GM12892 (cell line): ENCODE results near the gene ACER1.
"Not testable (repeated sequence)": the region's sequence is repeated elsewhere in the genome, so short reads cannot be mapped to it uniquely, and the experiment has no call there.

Source experiments
- DNase-seq: peaks from one replicate; pipeline ENCODE4 v3.0.0; 2011; ENCODE audit not compliant: insufficient read length
- FAIRE-seq: peaks from 2 replicates; lab custom pipeline; 2011; peaks lifted over from hg19 to GRCh38; lab: Jason Lieb, UNC
- POLR2A ChIP-seq: IDR thresholded peaks from 2 replicates; pipeline ENCODE4 v1.6.1; 2011; ENCODE audit warnings: low read depth, low read length, control low read depth
- POLR2AphosphoS5 ChIP-seq: IDR thresholded peaks from 2 replicates; pipeline ENCODE4 v1.6.1; 2011; ENCODE audit warnings: low read depth, low read length, control low read depth
- TAF1 ChIP-seq: IDR thresholded peaks from 2 replicates; pipeline ENCODE4 v1.6.1; 2011; ENCODE audit warnings: low read depth, mild to moderate bottlenecking, control low read depth, low read length, borderline replicate concordance

Gene ACER1

DNA sequence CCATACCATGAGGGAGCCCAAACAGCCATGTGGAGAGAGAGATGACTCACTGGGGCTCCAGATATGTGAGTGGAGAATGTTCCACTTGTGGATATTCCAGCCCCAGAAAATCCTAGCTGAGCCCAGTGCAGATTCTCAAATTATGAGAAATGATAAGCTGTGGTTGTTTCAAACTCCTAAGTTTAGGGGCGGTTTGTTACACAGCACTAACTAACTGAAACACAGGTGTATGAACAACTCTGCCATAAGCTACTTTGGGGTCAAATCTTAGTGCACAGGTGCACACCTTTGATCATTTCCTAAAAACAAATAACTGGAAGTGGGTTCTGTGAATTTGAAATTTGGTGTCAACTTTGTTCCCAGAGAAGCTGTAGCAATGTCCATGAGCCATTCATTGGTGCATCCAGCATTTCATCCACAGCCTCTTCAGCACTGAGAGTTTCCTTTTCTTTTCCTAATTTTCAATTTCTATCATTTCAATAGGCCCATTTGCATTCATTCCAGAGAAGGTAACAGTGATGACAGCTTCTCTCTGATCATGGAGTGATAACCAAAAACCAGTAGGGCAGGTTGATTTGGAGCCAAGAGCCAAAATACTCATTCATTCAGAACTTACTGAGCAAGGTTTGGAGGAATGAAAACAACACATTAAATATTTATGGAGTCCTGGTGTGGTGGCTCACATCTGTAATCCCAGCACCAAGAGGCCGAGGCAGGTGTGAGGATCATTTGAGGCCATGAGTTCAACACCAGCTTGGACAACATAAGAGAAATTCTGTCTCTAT, 19.2 kb upstream of the ACER1 start:
- DNase-seq = no peak
- no peak for FAIRE-seq
- TF ChIP-seq POLR2A = no peak
- TF ChIP-seq TAF1 = no peak
- no peak for TF ChIP-seq POLR2AphosphoS5

DNA sequence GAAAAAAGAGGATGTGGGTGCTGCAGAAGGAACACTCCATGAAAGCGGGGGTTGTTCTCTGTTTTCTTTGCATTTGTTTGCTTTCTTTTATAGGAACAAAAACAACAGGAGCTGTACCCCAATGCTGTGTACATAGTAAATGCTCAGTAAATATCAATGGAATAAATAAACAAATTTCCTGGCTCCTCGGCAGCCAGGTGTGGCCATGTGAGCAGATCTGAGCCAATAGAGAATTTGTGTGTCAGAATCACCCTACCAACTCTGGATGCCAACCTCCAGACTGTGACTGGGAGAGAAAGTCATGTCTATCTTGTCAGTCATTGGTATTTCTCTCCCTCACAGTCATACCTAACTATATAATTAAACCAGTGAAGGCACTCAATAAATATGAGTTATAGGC, 17.3 kb upstream of the ACER1 start:
- FAIRE-seq = no peak
- no peak for DNase-seq
- TF ChIP-seq TAF1 = no peak
- TF ChIP-seq POLR2A = no peak
- TF ChIP-seq POLR2AphosphoS5 = no peak

DNA sequence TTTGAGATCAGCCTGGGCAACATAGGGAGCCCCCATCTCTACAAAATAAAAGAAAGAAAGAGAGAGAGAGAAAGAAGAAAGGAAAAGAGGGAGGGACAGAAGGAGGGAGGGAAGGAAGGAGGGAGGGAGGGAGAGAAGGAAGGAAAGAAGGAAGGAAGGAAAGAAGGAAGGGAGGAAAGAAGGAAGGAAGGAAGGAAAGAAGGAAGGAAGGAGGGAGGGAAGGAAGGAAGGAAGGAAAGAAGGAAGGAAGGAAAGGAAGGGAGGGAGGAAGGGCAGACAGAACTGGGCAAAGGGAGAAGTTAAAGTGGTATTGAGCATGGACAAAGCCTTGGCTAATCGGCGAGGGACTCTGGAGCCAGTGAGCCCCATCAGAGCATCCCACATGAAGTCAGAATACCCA, 15.9 kb upstream of the ACER1 start:
- not testable (repeated sequence) for DNase-seq, FAIRE-seq

DNA sequence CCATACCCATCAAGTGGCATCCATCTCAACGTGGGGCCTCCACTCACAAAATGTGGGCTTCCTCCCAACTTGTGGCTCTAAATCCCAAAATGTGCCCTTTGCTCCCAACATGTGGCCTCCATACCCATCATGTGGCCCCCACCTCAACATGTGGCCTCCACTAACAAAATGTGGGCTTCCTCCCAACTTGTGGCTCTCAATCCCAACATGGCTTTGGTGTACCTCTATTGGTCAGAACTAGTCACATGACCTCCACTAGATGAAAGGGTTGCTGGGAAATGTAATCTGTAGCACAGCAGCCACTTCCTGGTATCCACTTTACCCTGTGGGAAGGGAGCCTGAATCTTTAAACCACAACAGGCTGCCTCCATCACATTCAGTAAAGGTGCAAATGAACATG, 10.1 kb upstream of the ACER1 start:
- FAIRE-seq = no peak

DNA sequence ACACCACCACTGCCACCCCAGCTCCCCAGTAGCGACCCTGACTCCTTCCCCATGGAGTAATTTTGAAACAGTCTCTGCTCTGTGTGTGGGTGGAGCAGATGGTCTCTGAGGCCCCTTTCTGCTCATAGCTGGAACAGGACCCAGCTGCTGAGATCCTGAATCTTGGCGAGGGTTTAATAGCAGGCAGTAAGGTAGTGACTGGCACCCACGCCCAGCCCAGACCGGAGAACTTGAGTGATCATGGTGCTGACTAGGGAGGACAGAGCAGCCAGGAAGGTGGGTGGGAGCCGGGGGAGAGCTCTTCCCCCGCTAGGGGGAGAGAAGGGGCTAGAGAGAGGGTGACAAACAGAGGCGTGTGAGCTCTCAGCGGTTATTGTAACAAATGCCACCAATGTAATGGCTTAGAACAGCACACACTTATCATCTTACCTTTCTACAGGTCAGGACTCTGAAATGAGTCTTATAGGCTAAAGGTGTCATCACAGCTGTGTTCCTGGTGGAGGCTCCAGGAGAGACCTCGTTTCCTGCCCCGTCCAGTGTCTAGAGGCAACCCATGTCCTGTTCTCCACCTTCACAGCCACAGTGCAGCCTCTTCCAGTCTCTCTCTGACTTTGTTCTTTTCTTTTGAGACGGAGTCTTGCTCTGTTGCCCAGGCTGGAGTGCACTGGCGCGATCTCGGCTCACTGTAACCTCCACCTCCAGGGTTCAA, 7.2 kb upstream of the ACER1 start:
- FAIRE-seq (peak; percentile 58), DNase-seq (no peak)
- TF ChIP-seq POLR2AphosphoS5 (no peak), POLR2A (no peak), TAF1 (no peak)

More for the DNA sequence above, 10.1 kb upstream of the ACER1 start:
- DNase-seq = no peak
- TF ChIP-seq TAF1 = no peak
- TF ChIP-seq POLR2AphosphoS5 = no peak
- TF ChIP-seq POLR2A = no peak

DNA sequence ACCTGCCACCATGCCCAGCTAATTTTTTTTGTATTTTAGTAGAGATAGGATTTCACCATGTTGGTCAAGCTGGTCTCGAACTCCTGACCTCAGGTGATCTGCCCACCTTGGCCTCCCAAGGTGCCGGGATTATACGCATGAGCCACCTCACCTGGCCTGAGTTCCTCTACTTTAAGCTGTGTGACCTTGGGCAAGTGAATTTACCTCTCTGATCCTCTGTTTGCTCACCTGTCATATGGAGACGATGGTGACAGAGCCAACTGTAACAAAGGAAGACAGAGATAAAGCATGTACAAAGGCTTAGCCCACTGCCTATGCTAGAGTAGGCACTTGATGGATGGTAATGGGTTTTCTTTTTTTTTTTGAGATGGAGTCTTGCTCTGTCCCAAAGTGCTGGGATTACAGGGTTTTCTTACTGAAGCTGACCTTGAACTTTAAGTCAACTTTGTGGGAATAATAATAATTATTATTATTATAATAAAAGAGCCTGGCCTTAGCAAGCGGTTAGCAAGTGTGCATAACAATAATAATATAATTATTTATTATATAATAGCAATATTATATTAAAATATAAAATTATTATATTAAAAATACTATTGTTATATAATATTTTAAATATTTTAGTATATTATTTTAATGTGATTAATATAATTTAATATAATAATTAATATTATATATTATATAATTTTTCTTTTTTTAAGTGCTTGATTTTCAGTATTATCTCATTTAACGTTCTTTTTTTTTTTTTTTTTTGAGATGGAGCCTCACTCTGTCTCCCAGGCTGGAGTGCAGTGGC, 1.3 kb upstream of the ACER1 start:
- DNase-seq = no peak
- TF ChIP-seq POLR2A (no peak), TAF1 (no peak), POLR2AphosphoS5 (no peak)
- FAIRE-seq = no peak

DNA sequence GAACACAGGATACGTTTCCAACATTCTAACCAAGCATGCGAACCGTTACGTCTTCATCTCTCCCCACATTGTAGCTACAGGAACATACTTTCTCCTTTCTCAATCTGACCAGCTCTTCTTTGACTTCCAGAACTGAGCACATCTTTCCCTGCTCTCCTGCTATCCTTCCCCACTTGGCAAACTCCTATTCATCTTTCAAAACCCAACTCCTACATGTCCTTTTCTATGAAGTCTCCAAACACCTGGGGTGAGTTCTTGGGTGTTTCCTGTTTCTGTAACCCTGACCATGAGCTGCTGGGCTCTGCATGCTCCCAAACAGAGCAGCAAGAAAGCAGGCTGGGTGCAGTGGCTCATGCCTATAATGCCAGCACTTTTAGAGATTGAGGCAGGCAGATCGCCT, 6.6 kb downstream of the ACER1 start:
- no peak for TF ChIP-seq POLR2AphosphoS5
- TF ChIP-seq TAF1 = no peak
- FAIRE-seq (no peak), DNase-seq (no peak)

DNA sequence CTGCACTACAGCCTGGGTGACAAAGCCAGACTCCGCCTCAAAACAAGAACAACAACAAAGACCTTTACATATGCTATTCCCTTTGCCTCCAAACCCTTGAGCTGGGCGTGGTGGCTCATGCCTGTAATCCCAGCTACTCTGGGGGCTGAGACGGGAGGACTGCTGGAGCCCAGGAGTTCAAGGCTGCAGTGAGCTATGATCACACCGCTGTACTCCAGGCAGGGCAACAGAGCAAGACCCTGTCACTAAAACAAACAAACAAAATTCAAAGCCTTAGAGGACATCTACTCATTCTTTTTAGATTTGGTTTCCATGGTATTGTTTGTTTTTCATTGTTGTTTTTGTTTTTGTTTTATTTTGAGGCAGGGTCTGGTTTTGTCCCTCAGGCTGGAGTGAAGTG, 7.8 kb downstream of the ACER1 start:
- DNase-seq = no peak
- no peak for FAIRE-seq
- TF ChIP-seq POLR2AphosphoS5 (no peak), TAF1 (no peak), POLR2A (no peak)

DNA sequence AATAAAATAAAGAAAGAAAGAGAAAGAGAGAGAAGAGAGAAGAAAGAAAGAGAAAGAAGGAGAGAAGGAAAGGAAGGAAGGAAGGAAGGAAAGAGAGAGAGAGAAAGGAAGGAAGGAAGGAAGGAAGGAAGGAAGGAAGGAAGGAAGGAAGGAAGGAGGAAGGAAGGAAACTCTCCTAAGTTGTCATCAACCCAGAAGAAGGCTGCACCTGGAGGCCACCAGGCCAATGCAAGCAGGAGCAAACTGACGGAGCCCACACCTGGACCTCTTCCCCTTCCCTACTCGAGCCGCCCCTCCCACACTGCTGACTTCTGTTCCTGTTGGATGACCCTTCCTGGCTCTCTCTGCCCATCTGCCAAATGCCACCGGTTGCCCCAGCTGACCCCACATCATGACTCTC, 8.7 kb downstream of the ACER1 start:
- no peak for FAIRE-seq
- DNase-seq = no peak
- TF ChIP-seq POLR2AphosphoS5 (no peak), POLR2A (no peak), TAF1 (no peak)

DNA sequence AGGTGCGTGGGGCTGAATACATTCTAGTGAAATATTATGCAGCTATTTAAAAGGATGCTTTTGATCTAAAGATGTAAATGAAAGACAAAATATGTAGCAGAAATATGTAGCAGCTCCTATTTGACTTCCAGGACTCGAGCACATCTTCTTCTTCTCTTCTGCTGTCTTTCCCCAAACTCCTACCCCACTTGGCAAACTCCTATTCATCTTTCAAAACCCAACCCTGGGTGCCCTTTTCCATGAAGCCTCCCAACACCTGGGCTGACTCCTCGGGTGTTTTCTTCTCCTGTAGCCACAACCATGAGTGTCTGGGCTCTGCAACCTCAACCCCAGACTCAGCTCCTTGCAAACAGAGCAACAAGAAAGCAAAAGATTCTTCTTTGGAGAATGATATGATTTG, 11.1 kb downstream of the ACER1 start:
- no peak for FAIRE-seq
- TF ChIP-seq POLR2A (no peak), POLR2AphosphoS5 (no peak), TAF1 (no peak)
- DNase-seq = no peak

DNA sequence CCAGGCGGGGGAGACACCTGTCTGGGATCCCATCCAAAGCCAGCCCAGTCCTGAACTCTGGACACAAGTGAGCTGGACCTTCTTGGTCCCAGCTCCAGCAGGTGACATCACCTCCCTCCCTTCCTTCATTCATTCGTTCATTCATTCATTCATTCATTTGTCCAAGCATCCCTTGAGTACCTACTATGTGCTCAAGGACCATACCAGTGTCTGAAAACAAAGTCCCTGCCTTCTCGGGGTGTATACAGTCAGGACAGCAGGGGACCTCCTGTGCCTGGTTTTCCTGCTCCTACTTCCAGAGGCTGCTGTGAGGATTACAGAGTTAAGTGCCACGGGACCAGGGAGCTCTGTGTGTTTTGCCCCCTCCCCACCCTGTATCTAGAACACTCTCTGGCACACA, 14.0 kb downstream of the ACER1 start:
- TF ChIP-seq POLR2AphosphoS5 = no peak
- TF ChIP-seq TAF1 = no peak
- no peak for TF ChIP-seq POLR2A
- FAIRE-seq = no peak

DNA sequence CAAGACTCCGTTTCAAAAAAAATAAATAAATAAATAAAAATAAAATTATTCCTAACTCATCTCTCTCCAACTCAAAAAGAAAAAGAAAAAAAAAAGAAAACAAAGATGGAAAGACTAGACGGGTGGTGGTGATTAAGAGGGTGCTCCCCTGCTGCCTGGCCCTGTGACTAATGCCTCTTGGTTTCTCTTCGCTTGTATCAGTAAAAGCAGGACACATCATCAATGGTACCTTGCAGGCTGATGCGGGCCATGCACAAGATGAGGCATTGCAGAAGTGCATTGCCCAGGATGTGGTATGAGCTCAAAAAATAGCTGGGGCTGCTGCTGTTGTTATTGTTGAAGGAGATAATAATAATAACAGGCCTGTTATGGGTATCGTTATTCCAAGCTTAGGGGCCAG, 14.6 kb downstream of the ACER1 start:
- no peak for TF ChIP-seq POLR2A
- TF ChIP-seq TAF1 = no peak
- no peak for TF ChIP-seq POLR2AphosphoS5
- DNase-seq (no peak), FAIRE-seq (no peak)

More for the DNA sequence above, 14.0 kb downstream of the ACER1 start:
- no peak for DNase-seq

DNA sequence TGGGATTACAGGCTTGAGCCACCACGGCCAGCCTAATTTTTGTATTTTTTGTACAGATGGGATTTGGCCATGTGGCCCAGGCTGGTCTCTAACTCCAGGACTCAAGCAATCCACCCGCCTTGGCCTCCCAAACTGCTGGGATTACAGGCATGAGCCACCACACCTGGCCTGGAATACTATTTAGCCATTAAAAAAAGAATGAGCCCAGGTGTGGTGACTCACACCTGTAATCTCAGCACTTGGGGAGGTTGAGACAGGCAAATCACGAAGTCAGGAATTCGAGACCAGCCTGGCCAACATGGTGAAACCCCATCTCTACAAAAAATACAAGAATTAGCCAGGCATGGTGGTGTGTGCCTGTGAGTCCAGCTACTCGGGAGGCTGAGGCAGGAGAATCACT, 17.8 kb downstream of the ACER1 start:
- not testable (repeated sequence) for DNase-seq, FAIRE-seq
